ENCODE measurements around the gene SLC35F3.

DNA sequence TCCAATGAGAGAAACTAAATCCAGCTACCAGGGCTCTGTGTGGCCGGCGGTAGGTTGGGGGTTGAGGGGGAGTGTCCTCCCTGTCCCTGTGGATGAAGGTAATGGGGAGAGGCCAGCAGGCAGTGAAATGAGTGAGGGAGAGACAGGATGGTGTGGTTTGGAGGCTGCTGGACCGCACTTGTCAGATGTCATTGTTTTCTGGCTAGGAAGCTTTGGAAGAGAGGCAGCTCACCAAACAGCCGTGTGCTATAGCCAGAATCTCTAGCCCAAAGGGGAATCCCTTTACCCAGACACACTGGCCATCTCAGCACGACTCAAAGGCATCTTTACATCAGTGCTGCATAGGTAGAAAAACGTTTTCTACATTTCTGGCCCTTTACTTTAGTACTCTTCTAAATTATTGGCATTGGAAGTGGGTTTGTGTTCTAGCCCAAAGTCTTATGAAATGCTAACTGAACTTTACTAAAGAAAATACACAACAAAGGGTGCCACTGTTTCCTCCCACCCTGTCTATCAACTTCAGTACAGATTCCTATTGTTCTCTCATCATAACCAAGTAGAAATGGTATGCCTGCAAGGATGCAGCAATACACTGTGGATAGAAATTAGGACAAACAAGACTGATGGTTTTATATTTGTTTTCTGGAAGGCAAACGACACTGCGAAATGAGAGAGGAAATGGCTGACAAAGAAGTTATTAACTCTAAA, 372.8 kb downstream of the SLC35F3 start:
- TF ChIP-seq EZH2 (IDR thresholded peaks at IDR 0.05; ENCODE audit: borderline replicate concordance) = no peak
- TF ChIP-seq, protein P1, sequence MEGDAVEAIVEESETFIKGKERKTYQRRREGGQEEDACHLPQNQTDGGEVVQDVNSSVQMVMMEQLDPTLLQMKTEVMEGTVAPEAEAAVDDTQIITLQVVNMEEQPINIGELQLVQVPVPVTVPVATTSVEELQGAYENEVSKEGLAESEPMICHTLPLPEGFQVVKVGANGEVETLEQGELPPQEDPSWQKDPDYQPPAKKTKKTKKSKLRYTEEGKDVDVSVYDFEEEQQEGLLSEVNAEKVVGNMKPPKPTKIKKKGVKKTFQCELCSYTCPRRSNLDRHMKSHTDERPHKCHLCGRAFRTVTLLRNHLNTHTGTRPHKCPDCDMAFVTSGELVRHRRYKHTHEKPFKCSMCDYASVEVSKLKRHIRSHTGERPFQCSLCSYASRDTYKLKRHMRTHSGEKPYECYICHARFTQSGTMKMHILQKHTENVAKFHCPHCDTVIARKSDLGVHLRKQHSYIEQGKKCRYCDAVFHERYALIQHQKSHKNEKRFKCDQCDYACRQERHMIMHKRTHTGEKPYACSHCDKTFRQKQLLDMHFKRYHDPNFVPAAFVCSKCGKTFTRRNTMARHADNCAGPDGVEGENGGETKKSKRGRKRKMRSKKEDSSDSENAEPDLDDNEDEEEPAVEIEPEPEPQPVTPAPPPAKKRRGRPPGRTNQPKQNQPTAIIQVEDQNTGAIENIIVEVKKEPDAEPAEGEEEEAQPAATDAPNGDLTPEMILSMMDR (IDR thresholded peaks at IDR 0.05; ENCODE audit: poor library complexity) = no peak
